RWPE2 (cell line): ENCODE measurements around the gene ANO8.
A peak's percentile ranks its signal among the peaks of the same experiment; 100 is the strongest.

Experiments
- ATAC-seq: fragments of 200-7000 bp; cut with Tn5 transposase; 3 replicates; pipeline ENCODE4 v1.9.1; 2021; ENCODE audit warnings: low read depth
- DNase-seq: peaks from one replicate; pipeline ENCODE4 v3.0.0-alpha.2; 2020; ENCODE audit warnings: low spot score
- H3K27ac ChIP-seq: fragments of 450-650 bp; 2 replicates; pipeline ENCODE4 v1.5.1; 2017; ENCODE audit warnings: mild to moderate bottlenecking; ENCODE audit not compliant: poor library complexity, severe bottlenecking
- H3K27me3 ChIP-seq: fragments of 250-450 bp; sonication (Bioruptor Pico); 2 replicates; pipeline ENCODE4 v1.5.1; 2021; ENCODE audit warnings: mild to moderate bottlenecking, moderate library complexity; ENCODE audit not compliant: insufficient read depth, poor library complexity, severe bottlenecking
- H3K36me3 ChIP-seq: fragments of 250-450 bp; sonication (Bioruptor Pico); 2 replicates; pipeline ENCODE4 v1.5.1; 2020; ENCODE audit warnings: low read depth, mild to moderate bottlenecking, moderate library complexity
- H3K4me1 ChIP-seq: fragments of 250-450 bp; sonication (Bioruptor Pico); 2 replicates; pipeline ENCODE4 v1.5.1; 2021; ENCODE audit warnings: mild to moderate bottlenecking, moderate library complexity; ENCODE audit not compliant: insufficient read depth, poor library complexity, severe bottlenecking
- H3K4me3 ChIP-seq: fragments of 250-450 bp; sonication (Bioruptor Pico); 2 replicates; pipeline ENCODE4 v1.5.1; 2021; ENCODE audit warnings: mild to moderate bottlenecking, moderate library complexity; ENCODE audit not compliant: severe bottlenecking
- H3K9me3 ChIP-seq: fragments of 250-450 bp; sonication (Bioruptor Pico); 2 replicates; pipeline ENCODE4 v1.5.1; 2021; ENCODE audit warnings: mild to moderate bottlenecking, moderate library complexity; ENCODE audit not compliant: severe bottlenecking
- CTCF ChIP-seq: fragments of 450-650 bp; IDR thresholded peaks from one replicate; pipeline ENCODE4 v1.5.1; 2017; ENCODE audit warnings: mild to moderate bottlenecking, moderate library complexity; ENCODE audit not compliant: poor library complexity, severe bottlenecking

ANO8 gene

GRCh38 chr19:17331045-17331558 is 3.6 kb downstream of the ANO8 start:
- Histone ChIP-seq H3K4me3 (no peak overlapping the region), H3K9me3 (no peaks in the 10 kb centered on the region), H3K4me1 (peaks cover 10% of the 10 kb centered on the region), H3K27me3 (no peaks in the 10 kb centered on the region), H3K27ac (no peak overlapping the region), H3K36me3 (peaks cover 6% of the 10 kb centered on the region)
- ATAC-seq (no peak), DNase-seq (no peak)
- TF ChIP-seq CTCF = no peak

GRCh38 chr19:17330262-17331044 is 4.2 kb downstream of the ANO8 start:
- Histone ChIP-seq H3K4me3 (no peak overlapping the region), H3K4me1 (peaks cover 13% of the 10 kb centered on the region), H3K27me3 (no peaks in the 10 kb centered on the region), H3K36me3 (peaks cover 6% of the 10 kb centered on the region), H3K27ac (no peak overlapping the region), H3K9me3 (no peaks in the 10 kb centered on the region)
- TF ChIP-seq CTCF = no peak
- DNase-seq = peak; percentile 47
- no peak for ATAC-seq

GRCh38 chr19:17329366-17330261 is 5.0 kb downstream of the ANO8 start:
- no peaks in the 10 kb centered on the region for H3K9me3 ChIP-seq
- TF ChIP-seq CTCF = no peak
- ATAC-seq (no peak), DNase-seq (no peak)
- H3K27ac ChIP-seq = no peak overlapping the region
- peaks cover 13% of the 10 kb centered on the region for H3K4me1 ChIP-seq
- no peaks in the 10 kb centered on the region for H3K27me3 ChIP-seq
- H3K36me3 ChIP-seq = peaks cover 6% of the 10 kb centered on the region
- no peak overlapping the region for H3K4me3 ChIP-seq

- Histone ChIP-seq H3K27me3 (no peaks in the 10 kb centered on the region), H3K27ac (no peak overlapping the region), H3K36me3 (peaks cover 6% of the 10 kb centered on the region), H3K4me1 (peaks cover 13% of the 10 kb centered on the region), H3K4me3 (peak overlapping the region; percentile 29), H3K9me3 (no peaks in the 10 kb centered on the region)
- TF ChIP-seq CTCF = no peak
- ATAC-seq (no peak), DNase-seq (no peak)
These were observed 5.9 kb downstream of the ANO8 start for GRCh38 chr19:17328517-17329365.
